SU-DHL-6 (cell line): ENCODE results near the gene FMO5.

Experiments used
- H2AFZ ChIP-seq: fragments of 200-600 bp; sonication (generic); 2 replicates; pipeline ENCODE4 v1.6.1; 2014; ENCODE audit warnings: low read depth, mild to moderate bottlenecking, moderate library complexity, mixed read lengths, antibody characterized with exemption, low read length; ENCODE audit not compliant: severe bottlenecking
- H3F3A ChIP-seq: fragments of 200-600 bp; shearing (Covaris generic); 2 replicates; pipeline ENCODE4 v1.6.0; 2016; ENCODE audit warnings: antibody characterized with exemption, mild to moderate bottlenecking; ENCODE audit not compliant: insufficient read depth
- H3K27ac ChIP-seq: fragments of 200-600 bp; sonication (generic); 2 replicates; pipeline ENCODE4 v1.5.1; 2016; ENCODE audit warnings: low read depth, mild to moderate bottlenecking, low read length, moderate library complexity, mixed read lengths
- H3K27me3 ChIP-seq: fragments of 200-600 bp; sonication (generic), shearing (Covaris generic); 2 replicates; pipeline ENCODE4 v1.6.0; 2014; ENCODE audit warnings: mild to moderate bottlenecking, low read length
- H3K36me3 ChIP-seq: fragments of 200-600 bp; sonication (generic); 2 replicates; pipeline ENCODE4 v1.6.1; 2014; ENCODE audit warnings: mild to moderate bottlenecking, low read length, mixed read lengths
- H3K4me2 ChIP-seq: fragments of 300-600, 200-600 bp; shearing (Covaris generic), sonication (generic); 2 replicates; pipeline ENCODE4 v1.6.0; 2014; ENCODE audit warnings: low read length, low read depth, mild to moderate bottlenecking; ENCODE audit not compliant: poor library complexity, severe bottlenecking
- H3K4me3 ChIP-seq: fragments of 200-600 bp; sonication (generic); 2 replicates; pipeline ENCODE4 v1.5.1; 2014; ENCODE audit warnings: antibody characterized with exemption, low read length, mild to moderate bottlenecking, mixed read lengths; ENCODE audit not compliant: insufficient read depth, poor library complexity, severe bottlenecking
- H3K79me2 ChIP-seq: fragments of 200-600 bp; sonication (generic); 2 replicates; pipeline ENCODE4 v1.6.1; 2014; ENCODE audit warnings: mild to moderate bottlenecking, low read length, moderate library complexity; ENCODE audit not compliant: insufficient read depth
- H3K9ac ChIP-seq: fragments of 200-600 bp; sonication (generic); 2 replicates; pipeline ENCODE4 v1.7.0; 2014; ENCODE audit warnings: mild to moderate bottlenecking, low read length
- H3K9me2 ChIP-seq: fragments of 200-600 bp; sonication (generic); replicated peaks from 2 replicates; pipeline ENCODE4 v1.6.1; 2014; ENCODE audit warnings: low read length; ENCODE audit not compliant: insufficient read depth
- H3K9me3 ChIP-seq: fragments of 200-600 bp; sonication (generic); 2 replicates; pipeline ENCODE4 v1.6.1; 2014; ENCODE audit warnings: low read length, mixed read lengths; ENCODE audit not compliant: insufficient read depth
- H4K20me1 ChIP-seq: fragments of 200-600 bp; sonication (generic); 2 replicates; pipeline ENCODE4 v1.6.1; 2014; ENCODE audit warnings: low read depth, mild to moderate bottlenecking, antibody characterized with exemption, low read length, moderate library complexity, mixed read lengths
- CTCF ChIP-seq: fragments of 200-600 bp; sonication (generic); IDR thresholded peaks from one replicate; pipeline ENCODE4 v1.5.1; 2017; ENCODE audit warnings: antibody characterized with exemption, mild to moderate bottlenecking, low read length, moderate library complexity; ENCODE audit not compliant: insufficient read depth, poor library complexity, severe bottlenecking
- EZH2phosphoT487 ChIP-seq: fragments of 200-600 bp; sonication (generic), shearing (Covaris generic); conservative IDR thresholded peaks from 2 replicates; pipeline ENCODE4 v1.6.1; 2018; ENCODE audit warnings: mild to moderate bottlenecking, antibody characterized with exemption, low read length, moderate library complexity, mixed read lengths

Gene FMO5

GRCh38 chr1:147142886-147143285, 82.3 kb downstream of the FMO5 start:
- Histone ChIP-seq H3K27ac (no peak overlapping the region), H3K4me3 (no peak overlapping the region), H2AFZ (no peak overlapping the region), H4K20me1 (no peaks in the 10 kb centered on the region), H3K9ac (no peak overlapping the region), H3F3A (no peaks in the 10 kb centered on the region), H3K4me2 (no peak overlapping the region), H3K27me3 (no peaks in the 10 kb centered on the region), H3K79me2 (no peaks in the 10 kb centered on the region), H3K36me3 (no peaks in the 10 kb centered on the region), H3K9me2 (no peaks in the 10 kb centered on the region), H3K9me3 (no peaks in the 10 kb centered on the region)
- TF ChIP-seq CTCF: no peak
- TF ChIP-seq EZH2phosphoT487: no peak
